Activated CD8-positive, alpha-beta T cell treated with anti-CD3 and anti-CD28 coated beads for 36 hours (primary cell): ENCODE measurements around the gene RIBC2. TPM values are rescaled to one million over a fixed set of nuclear protein-coding genes. Genes with fewer than 3 reads are reported as not detected.

Source experiments
- ATAC-seq: fragments of 200-7000 bp; cut with Tn5 transposase; one replicate; pipeline ENCODE4 v1.10.0; 2021; ENCODE audit warnings: mild to moderate bottlenecking, moderate library complexity
- CTCF ChIA-PET: fragments of 350-600 bp; sonication (Branson Sonifier 250); formaldehyde crosslinking; loops from one replicate; lab custom pipeline; 2021; ENCODE audit warnings: antibody characterized with exemption; lab: Charles Lee
- POLR2A ChIA-PET: fragments of 350-600 bp; sonication (Branson Sonifier 250); formaldehyde crosslinking; loops from one replicate; lab custom pipeline; 2021; ENCODE audit warnings: antibody characterized with exemption; lab: Charles Lee
- DNase-seq: peaks from one replicate; pipeline ENCODE4 v3.0.0-alpha.2; 2020
- H3K27ac Mint-ChIP-seq: one replicate; pipeline ENCODE4 v1.8.0; 2021; ENCODE audit warnings: mild to moderate bottlenecking, mixed read lengths
- H3K27me3 Mint-ChIP-seq: one replicate; pipeline ENCODE4 v1.8.0; 2021; ENCODE audit warnings: mixed read lengths
- H3K36me3 Mint-ChIP-seq: one replicate; pipeline ENCODE4 v1.8.0; 2021; ENCODE audit warnings: low read depth, mixed read lengths
- H3K4me1 Mint-ChIP-seq: one replicate; pipeline ENCODE4 v1.8.0; 2021; ENCODE audit warnings: low read depth, mixed read lengths
- H3K4me3 Mint-ChIP-seq: one replicate; pipeline ENCODE4 v1.8.0; 2021; ENCODE audit warnings: mild to moderate bottlenecking, moderate library complexity, mixed read lengths
- H3K9me3 Mint-ChIP-seq: one replicate; pipeline ENCODE4 v1.8.0; 2021; ENCODE audit warnings: mixed read lengths
- intact Hi-C: fragments of 100-400 bp; cut with micrococcal nuclease; formaldehyde crosslinking; loops from one replicate; pipeline ENCODE4 v1.10.0; 2022
- total RNA-seq, 2 experiments: library from RNA; stranded (reverse); gene quantifications; one replicate each; pipeline ENCODE4 v1.2.3, GENCODE V29; 2021
- TF ChIP-seq, protein P1 (sequence below): fragments of 200-600 bp; IDR thresholded peaks from one replicate; pipeline ENCODE4 v1.8.0; 2022; ENCODE audit warnings: antibody characterized with exemption, mild to moderate bottlenecking

Gene RIBC2
- total RNA-seq, 2 experiments from 2014 or later, result 9.5 to 10.4 TPM

DNA sequence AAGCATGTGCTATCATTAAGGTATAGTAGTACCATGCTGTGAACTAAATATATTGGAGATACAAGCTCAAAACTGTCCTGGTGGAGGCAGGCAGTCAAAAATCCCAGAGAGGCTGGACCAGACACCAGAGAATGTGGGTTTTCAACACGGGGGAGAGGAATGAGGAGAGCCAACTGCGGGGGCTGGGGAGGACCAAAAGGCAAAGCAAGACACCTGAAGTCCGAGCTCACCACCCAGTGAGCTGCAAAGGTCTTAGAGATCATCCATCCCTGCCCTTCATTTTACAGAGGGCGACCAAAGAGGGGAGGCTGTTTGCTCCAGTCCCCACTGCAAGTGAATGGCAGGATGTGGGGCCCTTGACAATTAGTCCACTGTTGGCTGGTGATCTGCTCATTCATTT is 10.0 kb downstream of the RIBC2 start:
- Mint-ChIP-seq H3K27me3 (no peaks in the 10 kb centered on the region), H3K9me3 (no peaks in the 10 kb centered on the region), H3K4me1 (no peaks in the 10 kb centered on the region), H3K4me3 (no peak overlapping the region), H3K27ac (no peak overlapping the region), H3K36me3 (peaks cover 35% of the 10 kb centered on the region)
- ChIA-PET POLR2A (interaction anchor here (0.5 to 1.0 kb wide), 2 partner anchors 9 to 10 kb away, joined by 3 read pairs; partner anchors contain the start of genes RIBC2 and SMC1B), CTCF (no interaction called here)
- TF ChIP-seq, protein P1, sequence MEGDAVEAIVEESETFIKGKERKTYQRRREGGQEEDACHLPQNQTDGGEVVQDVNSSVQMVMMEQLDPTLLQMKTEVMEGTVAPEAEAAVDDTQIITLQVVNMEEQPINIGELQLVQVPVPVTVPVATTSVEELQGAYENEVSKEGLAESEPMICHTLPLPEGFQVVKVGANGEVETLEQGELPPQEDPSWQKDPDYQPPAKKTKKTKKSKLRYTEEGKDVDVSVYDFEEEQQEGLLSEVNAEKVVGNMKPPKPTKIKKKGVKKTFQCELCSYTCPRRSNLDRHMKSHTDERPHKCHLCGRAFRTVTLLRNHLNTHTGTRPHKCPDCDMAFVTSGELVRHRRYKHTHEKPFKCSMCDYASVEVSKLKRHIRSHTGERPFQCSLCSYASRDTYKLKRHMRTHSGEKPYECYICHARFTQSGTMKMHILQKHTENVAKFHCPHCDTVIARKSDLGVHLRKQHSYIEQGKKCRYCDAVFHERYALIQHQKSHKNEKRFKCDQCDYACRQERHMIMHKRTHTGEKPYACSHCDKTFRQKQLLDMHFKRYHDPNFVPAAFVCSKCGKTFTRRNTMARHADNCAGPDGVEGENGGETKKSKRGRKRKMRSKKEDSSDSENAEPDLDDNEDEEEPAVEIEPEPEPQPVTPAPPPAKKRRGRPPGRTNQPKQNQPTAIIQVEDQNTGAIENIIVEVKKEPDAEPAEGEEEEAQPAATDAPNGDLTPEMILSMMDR, result no peak
- ATAC-seq (no peak), DNase-seq (no peak)
- intact Hi-C loops, result no loop called here

DNA sequence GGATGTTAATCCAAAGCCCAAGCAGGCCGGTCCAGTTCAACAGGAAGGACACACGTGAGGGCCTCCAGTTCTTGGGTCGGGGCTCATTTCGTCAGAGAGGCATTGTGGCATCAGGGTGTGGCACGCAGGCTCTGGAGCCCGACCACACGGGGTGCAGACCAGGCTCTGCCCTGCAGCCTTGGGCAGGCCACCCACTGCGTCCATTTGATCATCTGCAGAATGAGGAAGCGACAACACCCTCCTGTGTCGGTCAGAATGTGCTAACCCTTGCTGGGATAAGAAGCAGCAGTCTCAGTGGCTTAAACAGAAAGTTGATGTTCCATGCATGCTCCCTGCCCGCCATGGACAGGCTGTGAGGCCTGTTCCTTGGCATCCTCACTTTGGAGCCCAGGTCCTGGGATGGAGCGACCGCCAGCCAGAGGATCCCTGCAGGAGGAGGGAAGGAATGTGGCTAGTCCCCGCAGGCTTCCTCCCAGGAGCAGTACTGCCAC is 10.8 kb downstream of the RIBC2 start:
- CTCF ChIA-PET, result no interaction called here
- ATAC-seq (no peak), DNase-seq (no peak)
- POLR2A ChIA-PET, result no interaction called here
- TF ChIP-seq, protein P1, result no peak
- Mint-ChIP-seq H3K36me3 (peaks cover 27% of the 10 kb centered on the region), H3K27me3 (no peaks in the 10 kb centered on the region), H3K27ac (no peak overlapping the region), H3K4me3 (no peak overlapping the region), H3K4me1 (no peaks in the 10 kb centered on the region), H3K9me3 (no peaks in the 10 kb centered on the region)
- intact Hi-C loops, result no loop called here

DNA sequence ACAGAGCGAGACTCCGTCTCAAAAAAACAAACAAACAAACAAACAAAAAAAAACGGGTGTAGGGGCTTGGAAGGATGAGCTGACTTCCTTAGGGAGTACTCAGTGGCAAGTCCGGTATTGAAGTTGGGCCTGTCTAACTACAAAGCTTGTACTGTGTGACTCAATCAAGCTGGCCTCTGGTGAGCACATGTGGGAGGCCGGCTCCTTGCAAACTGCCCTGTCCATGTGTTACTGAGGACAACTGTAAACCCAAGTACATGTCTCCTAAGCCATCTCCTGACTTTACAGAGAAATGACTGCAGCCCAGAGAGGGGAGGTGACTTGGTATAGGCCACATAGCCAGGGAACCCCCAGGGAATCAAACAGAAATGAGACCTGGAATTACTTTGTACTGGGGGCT is 11.6 kb downstream of the RIBC2 start:
- Mint-ChIP-seq H3K27me3 (no peaks in the 10 kb centered on the region), H3K4me1 (no peaks in the 10 kb centered on the region), H3K4me3 (no peak overlapping the region), H3K9me3 (no peaks in the 10 kb centered on the region), H3K27ac (no peak overlapping the region), H3K36me3 (peaks cover 24% of the 10 kb centered on the region)
- DNase-seq (no peak), ATAC-seq (no peak)
- POLR2A ChIA-PET, result interaction anchor here (0.6 kb wide), 1 partner anchor 128 kb away, joined by 3 read pairs; no protein-coding TSS in a partner anchor
- intact Hi-C loops, result no loop called here
- TF ChIP-seq, protein P1, result no peak
- CTCF ChIA-PET, result no interaction called here

DNA sequence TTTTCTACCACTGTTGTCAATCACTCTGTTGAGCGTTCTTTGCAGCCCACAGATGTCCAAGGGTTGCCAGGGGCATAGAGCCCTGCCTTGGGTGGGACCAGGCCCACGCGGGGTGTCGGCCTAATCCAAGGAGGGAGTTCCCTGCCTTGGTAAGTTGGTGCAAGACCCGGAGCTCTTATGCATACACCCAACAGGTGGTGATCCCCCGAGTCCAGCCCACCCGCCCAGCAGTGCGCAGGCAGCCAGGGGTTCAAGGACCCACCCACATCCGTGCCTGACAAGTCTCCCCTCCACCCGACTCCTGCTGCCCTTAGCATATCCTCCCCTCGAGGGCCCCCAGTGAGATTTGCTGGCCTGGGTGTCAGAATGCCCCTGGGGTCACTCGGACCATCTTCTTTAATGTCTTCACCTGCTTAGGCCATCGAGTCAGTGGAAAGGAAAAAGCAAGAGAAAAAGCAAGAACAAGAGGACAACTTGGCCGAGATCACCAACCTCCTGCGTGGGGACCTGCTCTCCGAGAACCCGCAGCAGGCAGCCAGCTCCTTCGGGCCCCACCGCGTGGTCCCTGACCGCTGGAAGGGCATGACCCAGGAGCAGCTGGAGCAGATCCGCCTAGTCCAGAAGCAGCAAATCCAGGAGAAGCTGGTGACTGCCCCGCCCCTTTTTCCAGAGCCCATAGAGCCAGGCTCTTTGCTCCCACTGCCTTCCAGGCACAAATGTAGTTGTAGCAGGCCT is 12.2 kb downstream of the RIBC2 start:
- Mint-ChIP-seq H3K27me3 (no peaks in the 10 kb centered on the region), H3K27ac (no peak overlapping the region)

More for the DNA sequence above, 12.2 kb downstream of the RIBC2 start:
- ChIA-PET CTCF (no interaction called here), POLR2A (interaction anchor here (0.8 kb wide), 1 partner anchor 12 kb away, joined by 3 read pairs; the partner anchor contains the start of genes RIBC2 and SMC1B)
- Mint-ChIP-seq H3K4me1 (no peaks in the 10 kb centered on the region), H3K4me3 (no peak overlapping the region), H3K36me3 (peaks cover 19% of the 10 kb centered on the region), H3K9me3 (no peaks in the 10 kb centered on the region)
- intact Hi-C loops, result no loop called here
- DNase-seq, result no peak
- ATAC-seq, result no peak
- TF ChIP-seq, protein P1, result no peak
